DOHH2 (cell line): Measurements from ENCODE around the gene DYRK2.

Experiments used
- EZH2phosphoT487 ChIP-seq: fragments of 200-600 bp; sonication (generic); IDR thresholded peaks from 2 replicates; pipeline ENCODE4 v1.6.1; 2017; ENCODE audit warnings: borderline replicate concordance, mild to moderate bottlenecking, antibody characterized with exemption, low read length, moderate library complexity, mixed read lengths
- TF ChIP-seq, protein P1 (sequence below): fragments of 200-600 bp; sonication (generic); IDR thresholded peaks from one replicate; pipeline ENCODE4 v1.5.1; 2014; ENCODE audit warnings: antibody characterized with exemption, mild to moderate bottlenecking, low read depth, low read length; ENCODE audit not compliant: poor library complexity, severe bottlenecking

DNA sequence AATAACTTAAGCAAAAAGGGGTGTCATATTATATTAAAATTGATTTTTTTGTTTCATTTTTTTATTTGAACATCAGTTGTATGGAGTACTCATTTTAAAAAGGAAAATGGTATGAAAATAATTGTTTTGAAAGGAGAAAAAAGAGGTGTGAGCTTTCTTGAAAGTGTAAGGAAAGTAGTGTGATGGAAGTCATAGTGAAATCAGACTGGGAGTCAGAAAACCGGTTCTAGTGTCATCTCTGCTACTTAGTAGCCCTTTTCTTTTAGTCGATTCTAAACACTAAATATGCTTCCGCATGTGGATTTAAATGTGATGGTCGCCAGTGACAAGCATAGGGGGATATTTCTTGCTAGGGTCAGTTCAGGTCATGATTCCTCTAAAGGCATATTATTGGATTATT lies 1.8 kb upstream of the DYRK2 start:
- TF ChIP-seq, protein P1, sequence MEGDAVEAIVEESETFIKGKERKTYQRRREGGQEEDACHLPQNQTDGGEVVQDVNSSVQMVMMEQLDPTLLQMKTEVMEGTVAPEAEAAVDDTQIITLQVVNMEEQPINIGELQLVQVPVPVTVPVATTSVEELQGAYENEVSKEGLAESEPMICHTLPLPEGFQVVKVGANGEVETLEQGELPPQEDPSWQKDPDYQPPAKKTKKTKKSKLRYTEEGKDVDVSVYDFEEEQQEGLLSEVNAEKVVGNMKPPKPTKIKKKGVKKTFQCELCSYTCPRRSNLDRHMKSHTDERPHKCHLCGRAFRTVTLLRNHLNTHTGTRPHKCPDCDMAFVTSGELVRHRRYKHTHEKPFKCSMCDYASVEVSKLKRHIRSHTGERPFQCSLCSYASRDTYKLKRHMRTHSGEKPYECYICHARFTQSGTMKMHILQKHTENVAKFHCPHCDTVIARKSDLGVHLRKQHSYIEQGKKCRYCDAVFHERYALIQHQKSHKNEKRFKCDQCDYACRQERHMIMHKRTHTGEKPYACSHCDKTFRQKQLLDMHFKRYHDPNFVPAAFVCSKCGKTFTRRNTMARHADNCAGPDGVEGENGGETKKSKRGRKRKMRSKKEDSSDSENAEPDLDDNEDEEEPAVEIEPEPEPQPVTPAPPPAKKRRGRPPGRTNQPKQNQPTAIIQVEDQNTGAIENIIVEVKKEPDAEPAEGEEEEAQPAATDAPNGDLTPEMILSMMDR: no peak
- TF ChIP-seq EZH2phosphoT487: no peak
